PFSK-1 (cell line): ENCODE measurements around the gene PUM2.

Experiments
- FOXP2 ChIP-seq: optimal IDR thresholded peaks from 2 replicates; pipeline ENCODE3; 2011; ENCODE audit warnings: borderline replicate concordance, control low read depth, inconsistent platforms; ENCODE audit not compliant: insufficient read depth; ENCODE audit errors: extremely low read length, extremely low read depth
- POLR2AphosphoS5 ChIP-seq: IDR thresholded peaks from 2 replicates; pipeline ENCODE4 v1.6.1; 2012; ENCODE audit warnings: low read depth, mild to moderate bottlenecking, control low read depth, low read length, moderate library complexity
- REST ChIP-seq, 2 experiments: IDR thresholded peaks; 2 replicates each; pipeline versions ENCODE4 v1.6.1 to v1.8.0; 2011 to 2012; ENCODE audit warnings: low read depth in 2 of 2, low read length in 2 of 2, control low read depth in 1 of 2, inconsistent platforms in 1 of 2, mild to moderate bottlenecking in 1 of 2, moderate library complexity in 1 of 2; ENCODE audit not compliant: insufficient read depth in 1 of 2
- SIN3A ChIP-seq: IDR thresholded peaks from 2 replicates; pipeline ENCODE4 v1.6.1; 2012; ENCODE audit warnings: mild to moderate bottlenecking, low read length, moderate library complexity, borderline replicate concordance; ENCODE audit not compliant: insufficient read depth
- TAF1 ChIP-seq: IDR thresholded peaks from 2 replicates; pipeline ENCODE4 v1.6.1; 2012; ENCODE audit warnings: low read length, control low read depth, borderline replicate concordance; ENCODE audit not compliant: insufficient read depth

The PUM2 gene

DNA sequence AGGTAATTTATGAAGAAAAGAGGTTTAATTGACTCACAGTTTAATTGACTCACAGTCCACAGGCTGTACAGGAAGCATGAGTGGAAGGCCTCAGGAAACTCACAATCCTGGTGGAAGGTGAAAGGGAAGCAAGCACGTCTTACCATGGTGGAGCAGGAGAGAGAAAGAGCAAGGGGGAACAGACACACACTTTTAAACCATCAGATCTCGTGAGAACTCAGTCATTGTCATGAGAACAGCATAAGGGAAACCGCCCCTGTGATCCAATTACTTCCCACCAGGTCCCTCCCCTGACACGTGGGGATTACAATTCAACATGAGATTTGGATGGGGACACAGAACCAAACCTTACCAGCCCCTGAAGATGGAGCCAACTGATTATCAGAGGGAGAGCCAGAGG lies 11.2 kb upstream of the PUM2 start:
- TF ChIP-seq TAF1 (no peak), POLR2AphosphoS5 (no peak), REST (IDR thresholded peaks at IDR 0.05; ENCODE audit: insufficient read depth in 1 of 2, low read depth in 2 of 2, low read length in 2 of 2) (no peak), FOXP2 (no peak), SIN3A (no peak)

DNA sequence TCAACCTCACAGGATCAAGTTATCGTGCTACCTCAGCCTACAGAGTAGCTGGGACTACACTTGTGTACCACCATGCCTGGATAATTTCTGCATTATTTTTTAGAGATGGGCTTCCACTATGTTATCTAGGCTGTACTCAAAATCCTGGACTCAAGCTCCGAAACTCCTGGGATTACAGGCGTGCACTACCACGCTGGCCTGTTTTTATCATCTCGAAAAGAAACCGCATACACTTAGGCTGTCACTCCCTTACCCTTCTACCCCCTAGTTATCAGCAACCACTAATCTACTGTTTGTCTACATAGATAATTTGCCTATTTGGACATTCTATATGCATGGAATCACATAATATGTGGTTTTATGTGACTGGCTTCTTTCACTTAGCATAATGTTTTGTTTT lies 8.5 kb upstream of the PUM2 start:
- TF ChIP-seq POLR2AphosphoS5, result no peak
- TF ChIP-seq SIN3A, result no peak
- TF ChIP-seq FOXP2, result no peak
- no peak for TF ChIP-seq REST (IDR thresholded peaks at IDR 0.05; ENCODE audit: insufficient read depth in 1 of 2, low read depth in 2 of 2, low read length in 2 of 2)
- TF ChIP-seq TAF1, result no peak

DNA sequence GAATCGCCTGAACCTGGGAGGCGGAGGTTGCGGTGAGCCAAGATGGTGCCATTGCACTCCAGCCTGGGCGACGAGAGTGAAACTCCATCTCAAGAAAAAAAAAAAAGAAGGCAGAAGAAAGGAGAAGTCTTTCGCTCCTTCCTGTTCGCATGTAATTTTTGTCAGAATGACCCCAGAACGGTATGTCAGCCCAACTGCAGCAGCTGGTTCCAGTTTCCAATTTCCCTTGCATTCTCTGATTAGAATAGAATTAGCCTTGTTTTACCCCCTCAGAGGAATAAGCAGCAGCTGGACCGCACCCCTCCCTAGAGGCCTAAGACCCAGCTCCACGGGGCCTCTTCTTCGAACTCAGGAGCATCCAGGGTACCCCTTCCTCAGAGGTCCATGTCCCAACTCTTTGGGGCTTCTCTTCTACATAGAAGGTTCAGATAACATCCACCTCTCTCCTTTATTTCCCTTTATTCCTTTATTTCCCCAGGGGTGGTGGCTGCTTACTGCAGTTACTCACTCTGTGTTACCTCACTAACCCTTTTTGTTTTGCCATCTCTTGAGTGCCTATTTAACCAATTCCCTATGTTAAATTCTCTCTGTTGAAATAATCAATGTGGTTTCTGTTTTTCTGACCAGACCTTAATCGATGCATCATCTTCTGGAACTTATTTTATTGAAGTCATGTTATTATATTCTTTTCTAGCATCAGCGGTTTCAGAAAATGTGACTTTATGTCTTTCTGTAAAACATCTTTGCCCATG lies 7.2 kb upstream of the PUM2 start:
- TF ChIP-seq REST (IDR thresholded peaks at IDR 0.05; ENCODE audit: insufficient read depth in 1 of 2, low read depth in 2 of 2, low read length in 2 of 2) (no peak), TAF1 (no peak), POLR2AphosphoS5 (no peak), SIN3A (no peak), FOXP2 (no peak)

GRCh38 chr2:20356042-20356441 lies 5.4 kb upstream of the PUM2 start:
- no peak for TF ChIP-seq POLR2AphosphoS5
- TF ChIP-seq SIN3A, result no peak
- TF ChIP-seq TAF1, result no peak
- TF ChIP-seq FOXP2, result no peak
- TF ChIP-seq REST (IDR thresholded peaks at IDR 0.05; ENCODE audit: insufficient read depth in 1 of 2, low read depth in 2 of 2, low read length in 2 of 2), result no peak

GRCh38 chr2:20355131-20355530 lies 4.5 kb upstream of the PUM2 start:
- TF ChIP-seq FOXP2 (no peak), SIN3A (no peak), POLR2AphosphoS5 (no peak), TAF1 (no peak), REST (IDR thresholded peaks at IDR 0.05; ENCODE audit: insufficient read depth in 1 of 2, low read depth in 2 of 2, low read length in 2 of 2) (no peak)
